BJ (cell line): ENCODE data around the gene SMC1A. TPM values are rescaled to one million over a fixed set of nuclear protein-coding genes. Genes with fewer than 3 reads are reported as not detected.

Source experiments
- CTCF ChIA-PET: fragments of 350-600 bp; formaldehyde crosslinking; extraction: SDS; loops from one replicate; lab custom pipeline; 2021; ENCODE audit warnings: antibody characterized with exemption, inconsistent platforms; lab: Yijun Ruan, JAX
- POLR2A ChIA-PET: fragments of 300-600 bp; sonication (Branson Sonifier 250); formaldehyde crosslinking; extraction: SDS; loops from one replicate; lab custom pipeline; 2021; ENCODE audit warnings: antibody characterized with exemption; lab: Charles Lee
- DNase-seq: peaks from one replicate; pipeline ENCODE4 v3.0.0-alpha.2; 2011; ENCODE audit warnings: low read depth
- H3K27me3 ChIP-seq: 2 replicates; pipeline ENCODE4 v1.6.0; 2011; ENCODE audit warnings: low read length; ENCODE audit not compliant: control insufficient read depth, insufficient read depth
- H3K36me3 ChIP-seq: 2 replicates; pipeline ENCODE4 v1.5.1; 2011; ENCODE audit warnings: low read length; ENCODE audit not compliant: control insufficient read depth, insufficient read depth
- H3K4me3 ChIP-seq: 2 replicates; pipeline ENCODE4 v1.5.1; 2011; ENCODE audit warnings: low read depth, mild to moderate bottlenecking, control low read depth, low read length
- CTCF ChIP-seq: IDR thresholded peaks from 2 replicates; pipeline ENCODE4 v1.5.1; 2011; ENCODE audit warnings: low read depth, mild to moderate bottlenecking, control low read depth, inconsistent platforms, low read length, moderate library complexity; ENCODE audit not compliant: insufficient read depth
- polyA plus RNA-seq: library from polyadenylated mRNA; depleted of rRNA; stranded (reverse); fragments of >200 nt; gene quantifications from 2 replicates; pipeline ENCODE4 v1.2.3, GENCODE V29; 2011; rRNA removed
- small RNA-seq: library from RNA; depleted of rRNA; stranded (forward); fragments of <200 nt; gene quantifications from one replicate; pipeline ENCODE3, GENCODE V24; 2012; ENCODE audit warnings: low replicate concordance, low read depth; ENCODE audit not compliant: insufficient read length

The SMC1A gene
- polyA plus RNA-seq, 1 experiment: 18.7 TPM

GRCh38 chrX:53330331-53330730, 92.1 kb downstream of the SMC1A start:
- no peaks in the 10 kb centered on the region for H3K36me3 ChIP-seq
- DNase-seq: no peak
- POLR2A ChIA-PET: no interaction called here
- H3K4me3 ChIP-seq: no peak overlapping the region
- CTCF ChIA-PET: interaction anchor here (0.6 to 6.2 kb wide), 5 partner anchors 12 to 327 kb away, joined by 3 to 54 read pairs (median 5); no protein-coding TSS in a partner anchor
- no peak for TF ChIP-seq CTCF
- peaks cover 9% of the 10 kb centered on the region for H3K27me3 ChIP-seq

- no peak for TF ChIP-seq CTCF
- ChIA-PET POLR2A (no interaction called here), CTCF (no interaction called here)
- no peaks in the 10 kb centered on the region for H3K36me3 ChIP-seq
- no peak for DNase-seq
- H3K27me3 ChIP-seq: peaks cover 24% of the 10 kb centered on the region
- H3K4me3 ChIP-seq: no peak overlapping the region
These were observed 97.7 kb downstream of the SMC1A start for GRCh38 chrX:53324803-53325202.

Small RNAs within 50 kb of the gene (small RNA-seq; reads per million reads assigned to genes)
- gene AC245102.2: not detected
- not detected for gene MIR6857
- not detected for gene RF00019
- not detected for gene VTRNA3-1P

Other genes with a start within 250 kb of the SMC1A start
- gene KDM5C, start 197.4 kb downstream of the SMC1A start, polyA plus RNA-seq: 48.5 and 67.1 TPM in 2 replicates
- 10.6 and 13.5 TPM in 2 replicates for gene IQSEC2, start 141.1 kb downstream of the SMC1A start, polyA plus RNA-seq
- 0.09 TPM in 1 of 2 replicates, not detected in the other for gene RIBC1, start 219 bp upstream of the SMC1A start, polyA plus RNA-seq
- gene HSD17B10, start 11.7 kb upstream of the SMC1A start, polyA plus RNA-seq: 112 and 156 TPM in 2 replicates